Activated CD8-positive, alpha-beta memory T cell treated with anti-CD3 and anti-CD28 coated beads, Interleukin-2, amount 50 U/mL, for 4 hours (primary cell): ENCODE results near the gene GPC5.
"Not testable (repeated sequence)": the region's sequence is repeated elsewhere in the genome, so short reads cannot be mapped to it uniquely, and the experiment has no call there.

ENCODE experiments used
- DNase-seq: peaks from one replicate; pipeline ENCODE4 v3.0.0-alpha.2; 2020

Gene GPC5

DNA sequence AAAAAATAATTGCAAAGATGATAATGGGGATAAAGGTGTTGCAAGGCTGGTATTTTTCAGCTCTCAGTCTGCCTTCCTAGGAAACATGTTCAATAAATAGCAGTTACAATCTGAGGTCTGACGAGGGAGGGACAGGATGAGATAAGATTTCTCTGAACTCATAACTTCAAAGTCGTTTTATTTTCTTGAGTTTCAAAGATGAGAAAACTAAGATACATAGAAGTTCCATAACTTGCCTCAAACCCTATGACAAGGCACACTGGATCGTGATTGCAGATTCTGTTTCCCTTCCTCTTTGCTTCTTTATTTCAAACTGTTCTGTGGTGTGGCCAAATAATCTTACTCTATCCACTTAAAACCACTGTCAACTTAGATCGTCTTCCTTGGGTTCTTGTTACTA lies 327.2 kb downstream of the GPC5 start:
- DNase-seq = no peak

DNA sequence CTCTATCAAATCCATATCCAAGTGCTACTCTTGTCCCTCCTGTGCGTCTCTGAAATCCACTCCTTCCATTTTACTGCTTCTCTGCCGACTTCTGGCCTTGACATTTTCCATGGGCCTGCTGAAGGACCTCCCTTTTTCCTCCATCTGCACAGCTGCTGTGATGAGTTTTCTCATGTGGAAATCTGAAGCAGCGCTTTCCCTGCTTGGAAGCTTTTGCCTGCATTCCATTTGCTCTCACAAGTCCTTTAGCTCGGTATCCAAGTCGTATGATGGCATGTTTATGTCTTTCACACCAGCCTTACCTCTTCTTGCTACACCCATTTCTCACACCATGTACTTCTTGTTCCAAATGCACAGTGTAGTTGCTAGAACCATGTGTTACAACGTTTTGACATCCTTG lies 328.2 kb downstream of the GPC5 start:
- no peak for DNase-seq

DNA sequence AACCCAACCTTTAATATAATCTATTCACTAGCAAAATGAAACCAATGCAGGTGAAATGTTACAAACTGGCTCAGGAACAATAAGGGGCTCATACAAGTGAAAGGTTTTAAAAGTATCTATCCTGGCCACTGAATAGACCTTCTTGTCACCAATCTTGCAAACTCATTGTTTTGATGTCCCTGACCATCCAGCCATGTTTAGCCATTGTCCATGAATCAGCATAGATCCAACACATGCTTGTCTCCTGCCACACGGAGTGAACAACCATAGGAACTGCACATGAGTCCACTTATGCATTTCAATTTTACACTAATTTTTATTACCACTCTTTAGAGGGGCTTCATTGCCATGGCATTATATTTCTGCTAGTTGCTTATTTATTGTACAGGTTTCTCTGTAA lies 331.4 kb downstream of the GPC5 start:
- DNase-seq = no peak

DNA sequence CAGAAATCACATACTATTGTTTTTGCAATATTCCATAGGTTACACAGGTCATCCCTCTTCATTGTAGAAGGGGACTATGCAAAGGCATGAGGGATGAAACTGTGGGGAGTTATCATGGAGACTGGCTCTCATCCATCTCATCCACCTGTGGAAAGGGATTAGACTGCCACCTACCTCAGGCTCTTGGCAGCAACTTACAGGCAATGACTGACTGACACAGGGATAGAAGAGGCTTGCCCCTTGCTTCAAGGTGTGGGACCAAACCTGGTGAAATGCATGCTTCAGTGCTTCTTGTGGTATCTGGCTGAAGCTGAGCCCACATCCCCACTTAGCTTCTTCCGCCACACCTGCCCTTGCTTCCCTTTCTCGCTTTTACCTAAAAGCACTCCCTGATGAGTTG lies 341.3 kb downstream of the GPC5 start:
- no peak for DNase-seq

DNA sequence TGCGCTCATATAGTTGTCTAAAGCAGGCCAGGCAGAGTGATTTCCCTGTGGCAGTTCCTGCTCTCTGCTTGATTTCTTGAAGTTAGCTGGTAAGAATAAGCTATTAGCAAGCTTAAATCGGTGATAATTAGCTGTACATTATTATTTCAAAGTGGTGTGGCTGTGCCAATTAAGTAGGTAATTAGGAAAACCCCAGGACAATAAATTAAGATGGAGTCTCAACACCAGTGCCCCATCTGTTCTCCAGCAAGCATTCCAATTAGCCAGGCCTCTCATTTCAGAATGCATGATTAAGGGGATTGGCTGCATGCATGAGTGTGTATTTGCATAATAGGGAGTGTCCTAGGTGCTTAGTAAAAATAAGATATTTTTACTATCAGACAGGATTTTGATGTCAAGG lies 342.3 kb downstream of the GPC5 start:
- no peak for DNase-seq

DNA sequence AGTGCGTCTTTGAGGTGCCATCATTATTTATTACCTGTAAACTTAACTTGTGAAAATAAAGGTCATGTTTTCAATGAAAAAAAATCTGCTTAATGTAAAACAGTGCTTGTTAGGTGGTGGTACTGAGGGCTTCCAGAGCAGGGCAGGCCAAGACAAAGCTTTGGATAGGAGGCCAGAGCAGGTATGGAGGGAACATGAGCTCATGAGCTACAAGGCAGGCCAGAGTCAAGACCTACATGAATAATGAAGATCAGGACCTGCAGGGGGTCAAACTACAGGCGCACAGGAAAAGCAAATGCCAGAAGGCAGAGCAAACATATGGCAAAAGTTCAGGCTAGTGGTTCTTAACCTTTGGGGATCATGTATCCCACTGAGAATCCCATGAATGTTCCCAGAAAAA lies 343.5 kb downstream of the GPC5 start:
- DNase-seq = no peak

DNA sequence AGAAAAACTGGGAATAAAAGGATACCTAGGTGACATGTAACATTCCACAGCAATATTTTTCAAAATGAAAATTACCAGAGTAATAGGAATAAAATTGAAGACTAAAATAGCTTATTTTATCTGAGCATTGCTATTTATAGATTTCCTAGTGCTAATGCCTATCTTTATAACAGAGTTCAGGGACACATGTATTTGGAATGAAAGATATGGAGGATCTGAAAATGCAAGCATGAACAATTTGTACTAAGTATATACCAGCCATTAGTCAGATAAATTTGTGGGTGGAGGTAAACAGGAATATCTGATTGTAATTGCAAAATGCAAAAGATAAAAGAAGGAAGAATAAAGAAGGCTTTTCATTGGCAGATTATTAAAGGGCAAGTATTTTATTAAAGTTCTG lies 345.9 kb downstream of the GPC5 start:
- no peak for DNase-seq

DNA sequence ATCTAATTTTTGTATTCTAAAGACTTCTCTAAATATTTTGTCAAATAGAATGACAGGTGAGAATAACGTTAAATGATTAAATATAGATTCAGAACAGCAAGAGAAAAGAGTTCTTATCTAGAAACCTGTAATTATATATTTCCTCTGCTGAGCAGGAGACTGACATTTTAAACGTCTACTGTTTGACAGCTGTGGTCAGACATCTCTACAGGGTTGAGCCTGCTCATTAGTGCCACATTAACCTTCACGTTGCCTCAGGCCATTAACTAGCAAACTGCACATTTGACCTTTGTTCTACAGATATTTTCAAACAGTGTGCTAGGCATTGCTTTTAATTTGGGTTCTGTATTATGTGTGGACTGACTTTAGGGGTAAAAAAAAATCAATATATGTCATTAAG lies 347.5 kb downstream of the GPC5 start:
- DNase-seq = no peak

DNA sequence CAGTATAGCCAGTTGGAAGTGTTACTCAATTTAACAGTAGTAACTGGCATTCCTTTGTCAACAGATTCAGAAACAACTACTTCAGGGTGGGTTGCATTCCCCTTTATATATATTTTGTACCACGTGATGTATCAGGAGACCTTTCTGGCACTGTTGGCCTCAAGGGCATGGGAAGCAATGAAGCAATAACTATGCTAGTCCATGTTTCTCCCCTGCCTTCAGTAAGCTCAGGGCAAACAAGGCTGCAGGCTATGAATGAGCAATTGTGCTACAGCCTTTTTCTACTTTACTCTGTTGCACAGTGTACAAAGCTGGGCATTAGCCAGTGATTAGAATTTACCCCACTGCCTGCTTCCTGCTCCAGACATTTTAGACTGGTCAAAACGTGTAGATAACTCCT lies 348.8 kb downstream of the GPC5 start:
- DNase-seq = no peak

DNA sequence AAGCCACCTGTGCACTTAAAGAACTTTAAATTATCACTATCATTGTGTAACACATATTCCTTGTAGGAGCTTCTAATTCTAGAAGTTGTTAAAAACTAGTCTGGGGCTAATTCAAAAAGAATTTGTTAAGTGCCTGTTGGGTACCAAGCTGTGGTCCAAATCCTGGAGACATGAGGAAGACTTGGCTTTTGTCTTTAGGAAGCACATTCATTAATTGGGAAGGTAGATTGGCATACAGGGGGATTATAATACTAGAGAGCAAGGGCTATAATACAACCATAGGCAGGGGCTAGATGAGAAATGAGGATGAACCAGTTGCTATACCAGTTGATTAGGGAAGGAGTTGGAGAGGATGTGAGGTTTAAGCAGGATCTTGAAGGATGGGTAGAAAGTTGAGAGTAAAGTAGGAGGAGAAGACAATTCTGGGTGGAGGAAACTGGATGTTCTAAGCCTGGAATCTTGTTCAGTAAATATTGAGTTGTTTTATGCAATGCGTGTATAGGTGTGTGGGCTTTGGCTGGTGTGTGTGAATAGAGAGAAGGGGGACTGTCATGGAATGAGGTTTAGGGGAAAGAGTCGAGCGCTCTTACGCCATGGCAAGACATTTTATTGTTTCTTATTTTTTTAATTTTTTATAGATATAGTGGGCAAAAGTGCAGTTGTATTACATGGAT lies 350.1 kb downstream of the GPC5 start:
- no peak for DNase-seq

DNA sequence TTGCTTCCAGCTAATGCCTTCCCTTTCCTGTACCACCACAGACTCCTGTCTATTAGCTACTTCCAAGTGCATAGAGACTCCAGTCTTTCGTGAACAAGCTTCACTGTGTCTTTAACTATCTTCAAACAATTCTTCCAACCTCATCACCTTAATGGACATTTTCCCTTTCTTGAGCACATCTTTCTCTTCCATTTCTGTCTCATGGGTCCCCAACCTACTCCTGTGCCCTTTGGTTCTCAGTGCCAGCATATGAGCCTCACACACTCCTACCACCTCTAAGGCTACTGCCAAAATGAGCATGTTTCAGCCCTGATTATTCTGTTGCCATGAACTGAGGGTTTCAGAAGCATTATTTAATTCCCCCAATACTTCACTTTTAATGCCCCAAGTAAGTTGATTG lies 360.3 kb downstream of the GPC5 start:
- DNase-seq = no peak

DNA sequence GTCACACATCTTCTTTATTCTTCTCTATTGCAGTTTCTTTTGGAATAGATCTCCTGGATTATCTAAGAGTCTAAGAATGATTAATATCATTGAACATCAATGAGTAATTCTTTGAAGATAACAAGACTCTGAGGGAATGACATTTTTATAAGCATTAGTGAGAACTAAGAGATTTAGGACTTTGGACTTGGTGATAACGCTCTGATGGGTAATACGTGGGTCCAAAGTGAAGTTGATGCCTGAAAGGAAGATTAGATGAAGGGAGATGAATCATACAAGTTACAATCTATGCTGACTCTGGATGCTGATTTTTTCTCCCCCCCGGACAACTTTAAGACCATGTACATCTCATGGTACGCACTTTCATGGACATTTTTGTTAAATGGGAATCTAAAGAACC lies 364.5 kb downstream of the GPC5 start:
- no peak for DNase-seq

DNA sequence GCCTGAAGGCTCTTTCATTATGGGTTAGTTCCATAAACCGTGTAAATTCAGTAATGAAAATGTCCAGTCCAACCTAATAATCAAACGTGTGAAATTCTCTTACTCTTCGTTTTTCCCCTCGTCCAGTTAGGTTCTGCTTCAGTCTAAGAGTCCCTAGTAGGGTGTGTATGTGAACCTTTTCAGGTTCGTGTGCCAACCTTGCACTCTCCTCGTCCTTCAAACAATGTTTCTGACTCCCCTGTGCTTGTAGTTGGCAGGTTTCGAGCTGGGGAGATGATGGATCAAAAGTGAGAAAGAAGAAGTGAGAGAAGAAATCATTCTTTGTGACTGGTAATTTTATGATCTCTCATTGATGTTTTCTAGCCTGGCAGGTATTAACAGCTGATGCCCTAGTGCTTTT lies 366.1 kb downstream of the GPC5 start:
- no peak for DNase-seq

DNA sequence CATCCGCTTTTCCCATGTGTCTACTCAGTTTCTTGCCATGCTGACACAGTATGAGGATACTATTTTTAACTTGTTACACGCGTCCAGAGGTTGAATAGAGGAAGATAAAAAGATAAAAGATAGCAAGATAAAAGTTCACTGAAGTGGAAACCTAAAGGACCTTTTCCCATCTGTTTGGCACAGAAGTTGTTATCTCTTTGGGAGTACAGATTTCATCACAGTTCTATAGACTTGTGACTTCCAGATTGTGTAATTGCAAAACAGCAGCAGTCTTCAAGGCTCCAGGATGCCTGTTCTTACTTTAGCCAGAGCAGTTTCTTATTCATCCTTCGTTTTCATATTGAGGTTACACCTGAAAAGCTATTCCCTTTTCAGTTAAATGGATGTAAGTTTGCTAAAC lies 369.2 kb downstream of the GPC5 start:
- no peak for DNase-seq

DNA sequence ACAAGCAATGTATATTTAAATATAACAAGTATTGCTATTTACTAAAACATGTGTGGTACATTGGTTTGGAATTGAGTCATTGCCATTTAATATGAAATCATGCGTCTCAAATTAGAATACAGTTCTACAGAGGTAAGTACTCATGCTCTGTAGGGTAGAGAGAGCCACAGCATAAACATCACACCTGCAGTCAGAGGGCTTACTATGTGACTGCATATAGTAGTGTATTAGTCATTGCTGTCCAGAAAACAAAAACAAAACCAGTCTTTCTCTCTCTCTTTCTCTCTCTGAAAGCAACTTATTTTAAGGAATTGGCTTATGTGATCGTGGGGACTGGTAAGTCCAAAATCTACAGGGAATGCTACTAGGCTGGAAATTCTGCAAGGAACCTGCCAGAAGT lies 370.3 kb downstream of the GPC5 start:
- no peak for DNase-seq

DNA sequence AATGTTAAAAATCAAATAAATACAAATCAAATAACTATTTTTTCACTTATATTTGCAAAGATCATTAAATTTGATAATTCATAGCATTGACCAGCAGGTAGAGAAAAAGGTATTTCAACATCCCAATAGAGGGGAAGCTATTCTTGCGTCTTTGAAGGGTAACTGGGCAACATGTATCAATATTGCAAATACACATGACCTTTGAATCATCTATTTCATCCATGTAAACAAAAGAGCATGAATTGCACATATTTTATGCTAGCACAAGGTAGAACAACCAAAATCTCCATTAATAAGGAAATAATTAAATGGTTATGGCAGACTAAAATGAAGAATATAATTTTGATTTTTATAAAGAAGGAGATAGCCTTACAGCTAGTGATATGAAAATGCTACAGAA lies 372.8 kb downstream of the GPC5 start:
- no peak for DNase-seq

DNA sequence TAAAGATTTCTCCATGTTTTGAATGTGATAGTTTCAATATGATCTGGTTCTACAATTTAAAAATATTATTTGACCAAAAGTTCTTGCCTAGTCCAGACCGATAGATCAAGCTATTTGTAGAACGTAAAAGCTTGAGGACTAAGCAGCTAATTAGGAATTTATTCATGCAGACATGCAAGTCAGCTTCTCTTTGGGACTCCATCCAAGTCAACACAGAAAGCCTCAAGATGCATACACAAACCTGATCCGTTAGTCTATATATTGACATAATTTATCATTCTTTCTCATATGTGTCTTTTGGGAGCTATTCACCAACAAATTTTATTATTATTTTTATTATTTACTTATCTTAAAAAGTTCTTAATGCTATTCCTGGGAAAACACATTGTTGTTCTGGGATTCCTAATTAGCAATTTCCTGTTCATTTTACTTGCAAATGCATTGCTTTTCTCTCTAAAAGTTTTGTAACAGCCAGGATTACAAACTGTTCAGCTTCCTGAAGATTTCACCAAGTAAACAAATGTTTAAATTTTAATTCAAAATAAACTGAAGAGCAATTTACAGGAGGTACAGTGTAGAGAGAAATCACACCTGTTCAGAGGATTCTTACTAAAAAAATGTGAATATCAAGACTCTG lies 375.3 kb downstream of the GPC5 start:
- no peak for DNase-seq

DNA sequence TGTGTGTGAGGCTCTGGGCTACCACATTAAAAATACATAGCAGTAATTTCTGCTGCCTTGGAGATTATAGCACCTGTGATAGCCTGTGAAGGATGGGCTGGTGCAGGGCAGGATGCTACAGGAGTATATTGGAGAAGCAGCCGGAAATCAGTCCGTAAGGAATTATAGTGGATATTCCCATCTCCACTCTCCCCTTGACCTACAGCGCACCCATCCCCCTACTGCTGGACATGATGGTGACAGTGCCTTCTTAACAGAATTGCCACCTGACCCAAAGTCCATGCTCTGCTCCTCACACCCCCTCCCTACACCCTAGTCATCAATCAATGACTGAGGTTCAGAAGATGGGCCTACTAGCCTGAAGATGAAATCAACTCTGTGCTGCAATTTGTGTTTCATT lies 376.0 kb downstream of the GPC5 start:
- DNase-seq = no peak

DNA sequence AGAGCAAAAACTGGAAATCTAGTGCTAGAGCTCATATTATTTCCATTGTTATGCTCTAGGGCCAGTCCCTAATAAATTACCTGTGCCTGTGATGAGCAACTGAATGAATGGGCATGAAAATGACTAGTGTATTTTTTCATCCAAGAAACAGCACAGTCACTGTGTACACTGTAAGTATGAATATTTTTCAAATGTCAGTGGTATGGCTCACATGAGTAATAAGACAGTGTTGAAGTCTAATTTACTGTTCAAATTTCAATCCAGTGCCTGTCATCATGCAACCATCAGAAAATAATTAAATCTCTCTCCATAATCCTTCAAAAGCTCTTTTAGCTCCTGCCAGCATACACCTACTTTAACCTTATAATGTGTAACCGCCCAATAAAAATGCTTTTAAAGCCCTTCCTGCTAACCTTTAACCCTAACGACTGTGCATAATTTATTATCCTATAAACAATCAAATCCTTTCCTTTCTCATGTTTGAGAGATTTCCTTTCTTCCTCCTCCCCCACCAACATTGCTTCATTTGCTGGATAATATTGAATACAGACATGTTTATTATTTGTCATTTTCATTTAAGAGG lies 378.3 kb downstream of the GPC5 start:
- no peak for DNase-seq

DNA sequence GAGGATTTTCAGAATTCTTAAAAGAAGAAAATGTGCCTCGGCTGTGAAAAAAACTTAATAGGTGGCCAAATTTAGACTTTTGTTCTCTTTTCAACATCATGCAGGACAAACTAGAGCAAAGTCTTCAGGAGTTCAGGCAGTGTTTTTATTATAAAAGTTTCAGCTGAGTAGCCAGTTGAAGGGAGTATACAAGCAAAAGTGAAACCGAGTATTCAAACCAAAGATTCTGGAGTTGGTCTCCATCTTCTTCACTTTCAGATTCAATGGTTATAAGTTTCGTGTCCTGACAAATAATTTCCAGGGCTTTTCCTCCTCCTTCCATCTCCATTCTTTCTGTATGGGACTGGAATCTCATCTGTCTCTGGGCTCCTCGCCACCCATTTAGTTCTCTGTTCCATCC lies 379.7 kb downstream of the GPC5 start:
- no peak for DNase-seq

DNA sequence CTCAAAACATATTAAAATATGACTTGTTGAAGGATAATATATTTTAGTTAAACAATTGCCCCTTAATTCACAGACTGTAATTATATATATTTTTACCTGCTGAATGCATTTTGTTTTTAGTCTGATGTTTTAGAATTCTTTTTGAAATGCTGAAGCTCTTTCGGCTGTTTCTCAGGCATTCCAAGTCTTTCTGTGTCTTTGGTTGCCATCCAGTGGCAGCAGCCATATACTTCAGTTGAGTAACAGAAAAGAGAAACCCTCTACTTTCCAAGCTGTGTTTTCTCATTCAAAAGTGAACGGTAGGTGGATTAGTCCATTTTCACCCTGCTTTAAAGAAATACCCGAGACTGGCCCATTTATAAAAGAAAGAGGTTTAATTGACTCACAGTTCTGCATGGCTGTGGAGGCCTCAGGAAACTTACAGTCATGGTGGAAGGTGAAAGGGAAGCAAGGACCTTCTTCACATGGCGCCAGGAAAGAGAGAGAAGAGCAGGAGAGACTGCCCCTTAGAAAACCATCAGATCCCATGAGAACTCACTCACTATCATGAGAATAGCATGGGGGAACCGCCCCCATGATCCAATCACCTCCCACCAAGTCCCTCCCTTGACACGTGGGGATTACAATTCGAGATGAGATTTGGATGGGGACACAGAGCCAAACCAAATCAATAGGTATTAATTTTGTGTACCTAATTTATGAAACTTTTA lies 383.7 kb downstream of the GPC5 start:
- DNase-seq = not testable (repeated sequence)

DNA sequence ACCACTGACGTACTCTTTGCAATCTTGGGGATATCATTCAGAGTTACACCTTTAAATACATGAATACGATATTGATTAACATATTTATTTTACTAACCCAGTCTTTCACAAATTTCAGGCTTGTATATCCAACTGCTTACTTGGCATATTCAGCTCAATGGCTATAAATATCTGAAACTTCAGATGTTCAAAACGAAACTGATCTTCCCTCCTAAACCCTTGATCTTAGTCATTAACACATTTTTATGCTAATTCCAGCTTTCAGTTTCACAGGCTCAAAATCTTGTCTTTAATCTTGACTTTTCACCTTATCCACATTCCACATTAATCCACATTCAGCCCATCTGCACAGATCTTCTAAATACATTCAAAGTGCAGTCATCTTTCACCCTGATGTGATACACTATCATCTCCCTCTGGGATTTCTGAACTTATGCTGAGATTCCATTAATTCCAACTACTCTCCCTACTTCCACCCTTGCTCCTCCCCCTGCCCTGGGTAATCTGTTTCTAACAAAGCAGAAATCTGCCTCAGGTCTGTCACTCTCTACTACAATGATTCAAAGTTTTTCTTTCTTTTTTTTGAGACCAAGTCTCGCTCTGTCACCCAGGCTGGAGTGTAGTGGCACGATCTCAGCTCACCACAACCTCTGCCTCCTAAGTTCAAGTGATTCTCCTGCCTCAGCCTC lies 387.2 kb downstream of the GPC5 start:
- no peak for DNase-seq

DNA sequence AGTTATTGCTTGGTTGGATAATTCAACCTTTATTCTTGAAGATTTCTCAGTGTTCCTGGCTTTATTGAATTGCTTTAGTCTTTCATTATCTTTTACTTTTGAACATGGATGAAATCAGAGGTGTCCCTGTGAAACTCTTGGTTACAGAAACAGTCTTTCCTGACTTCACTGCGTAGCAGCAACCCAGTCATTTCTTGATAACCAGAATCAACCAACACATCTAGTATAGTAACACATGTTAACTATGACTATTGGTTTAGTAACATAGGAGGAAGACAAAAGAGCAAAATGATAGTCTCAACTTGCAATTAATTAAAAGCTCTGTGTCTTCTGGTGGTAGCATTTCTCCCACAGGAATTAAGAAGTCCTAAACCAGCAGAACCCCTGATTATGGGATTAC lies 393.6 kb downstream of the GPC5 start:
- DNase-seq = no peak

DNA sequence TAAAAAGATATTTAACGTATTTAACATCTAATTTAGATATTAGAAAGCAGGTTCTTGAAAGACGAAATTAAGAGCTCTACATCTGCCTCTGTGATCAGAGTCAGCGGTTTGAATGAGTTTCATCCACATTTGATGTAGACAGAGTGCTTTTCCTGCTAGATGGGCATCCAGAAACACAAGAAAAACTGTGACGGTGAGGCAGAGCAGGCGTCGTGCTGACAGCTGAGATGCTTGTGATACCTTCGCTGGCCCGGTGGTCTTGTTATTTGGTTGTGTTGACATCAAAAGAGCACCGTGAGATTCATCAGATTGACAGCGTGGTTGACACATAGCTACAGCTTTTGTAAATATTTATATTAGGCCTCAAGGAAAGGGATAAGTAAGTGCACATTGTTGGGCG lies 399.1 kb downstream of the GPC5 start:
- DNase-seq = no peak
